ENCODE measurements around the gene NOTCH1. TPM values are rescaled to one million over a fixed set of nuclear protein-coding genes. Genes with fewer than 3 reads are reported as not detected.

The NOTCH1 gene
- total RNA-seq, 1 donor from 2014 or later: 17.6 TPM

- Histone ChIP-seq H3K36me3 (peaks cover 5% of the 10 kb centered on the region), H3K9me3 (replicated peaks) (no peaks in the 10 kb centered on the region), H3K4me3 (peak overlapping the region; percentile 45), H3K4me1 (peaks cover 93% of the 10 kb centered on the region), H3K27me3 (ENCODE audit: low read depth) (no peaks in the 10 kb centered on the region), H3K27ac (replicated peaks) (peak overlapping the region; percentile 79)
- intact Hi-C loops (cut with micrococcal nuclease): no loop called here
- no peak for DNase-seq
- TF ChIP-seq CTCF (IDR thresholded peaks at IDR 0.05; ENCODE audit: borderline replicate concordance): no peak
Measured at GRCh38 chr9:136531904-136532798, 13.7 kb downstream of the NOTCH1 start.

- Histone ChIP-seq H3K4me3 (peak overlapping the region; percentile 45), H3K9me3 (replicated peaks) (no peaks in the 10 kb centered on the region), H3K36me3 (no peaks in the 10 kb centered on the region), H3K27me3 (ENCODE audit: low read depth) (no peaks in the 10 kb centered on the region), H3K27ac (replicated peaks) (peak overlapping the region; percentile 79), H3K4me1 (peaks cover 93% of the 10 kb centered on the region)
- intact Hi-C loops (cut with micrococcal nuclease): no loop called here
- DNase-seq: no peak
- TF ChIP-seq CTCF (IDR thresholded peaks at IDR 0.05; ENCODE audit: borderline replicate concordance): no peak
Measured at GRCh38 chr9:136531186-136531903, 14.5 kb downstream of the NOTCH1 start.

GRCh38 chr9:136530461-136531089 lies 15.3 kb downstream of the NOTCH1 start:
- intact Hi-C loops (cut with micrococcal nuclease): no loop called here

GRCh38 chr9:136529516-136530460 lies 16.1 kb downstream of the NOTCH1 start:
- H3K9me3 ChIP-seq (replicated peaks): no peaks in the 10 kb centered on the region
- peak overlapping the region; percentile 79 for H3K27ac ChIP-seq (replicated peaks)
- H3K4me3 ChIP-seq: peak overlapping the region; percentile 33
- no peak for TF ChIP-seq CTCF (IDR thresholded peaks at IDR 0.05; ENCODE audit: borderline replicate concordance)
- intact Hi-C loops (cut with micrococcal nuclease): no loop called here
- no peaks in the 10 kb centered on the region for H3K36me3 ChIP-seq
- H3K4me1 ChIP-seq: peaks cover 98% of the 10 kb centered on the region
- no peak for DNase-seq
- H3K27me3 ChIP-seq (ENCODE audit: low read depth): no peaks in the 10 kb centered on the region

More at GRCh38 chr9:136530461-136531089, 15.3 kb downstream of the NOTCH1 start:
- Histone ChIP-seq H3K27me3 (ENCODE audit: low read depth) (no peaks in the 10 kb centered on the region), H3K27ac (replicated peaks) (peak overlapping the region; percentile 79), H3K36me3 (no peaks in the 10 kb centered on the region), H3K4me1 (peaks cover 95% of the 10 kb centered on the region), H3K4me3 (peak overlapping the region; percentile 5), H3K9me3 (replicated peaks) (no peaks in the 10 kb centered on the region)
- no peak for TF ChIP-seq CTCF (IDR thresholded peaks at IDR 0.05; ENCODE audit: borderline replicate concordance)
- DNase-seq: no peak
